Measurements from ENCODE around the gene CARD14. TPM values are rescaled to one million over a fixed set of nuclear protein-coding genes. Genes with fewer than 3 reads are reported as not detected.
"Not testable (repeated sequence)": the region's sequence is repeated elsewhere in the genome, so short reads cannot be mapped to it uniquely, and the experiment has no call there.

Gene CARD14
- total RNA-seq, 1 experiment from 2014 or later: 0.10 TPM

- no peak for DNase-seq
- H3K4me3 ChIP-seq: no peak overlapping the region
- H3K36me3 ChIP-seq: 0 out of 2 replicates have a peak, but pooled peaks cover 4% of the 10 kb centered on the region
- H3K27me3 ChIP-seq: no peaks in the 10 kb centered on the region
- H3K9me3 ChIP-seq: no peaks in the 10 kb centered on the region
Measured at GRCh38 chr17:80247561-80247960, 77.7 kb downstream of the CARD14 start.

DNA sequence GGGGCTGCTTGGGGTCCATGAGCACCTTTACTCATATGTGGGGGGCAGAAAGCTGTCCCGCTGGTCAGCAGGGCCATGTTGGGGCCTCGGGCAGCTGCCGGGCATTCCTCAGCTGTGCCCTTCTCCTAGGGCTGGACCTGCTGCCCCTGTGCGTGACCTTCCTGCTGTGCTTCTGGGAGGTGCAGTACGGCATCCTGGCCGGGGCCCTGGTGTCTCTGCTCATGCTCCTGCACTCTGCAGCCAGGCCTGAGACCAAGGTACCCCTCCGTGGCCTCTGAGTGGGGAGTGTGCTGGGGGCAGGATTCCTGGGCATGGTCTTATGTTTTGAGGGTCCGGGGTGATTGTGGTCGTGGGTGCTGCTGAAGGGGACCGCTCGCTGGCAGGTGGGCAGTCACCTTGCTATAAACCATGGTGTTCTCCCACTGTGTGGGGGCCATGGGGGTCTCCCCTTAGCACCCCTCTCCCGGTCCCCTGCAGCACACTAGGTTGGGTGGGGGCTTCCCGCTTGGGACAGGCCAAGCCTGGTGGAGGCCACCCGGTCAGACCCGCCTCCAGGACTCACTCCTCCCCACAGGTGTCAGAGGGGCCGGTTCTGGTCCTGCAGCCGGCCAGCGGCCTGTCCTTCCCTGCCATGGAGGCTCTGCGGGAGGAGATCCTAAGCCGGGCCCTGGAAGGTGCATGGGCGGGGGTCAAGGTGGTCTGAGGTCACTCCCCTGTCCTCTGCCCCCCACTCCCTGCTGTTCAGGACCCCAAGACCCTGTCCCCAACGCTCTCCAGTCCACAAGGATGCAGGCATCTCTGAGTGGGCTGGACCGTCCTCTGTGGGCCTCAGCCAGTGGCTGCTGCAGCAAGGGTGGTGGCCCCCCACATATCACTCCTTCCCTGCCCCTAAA is 78.4 kb downstream of the CARD14 start:
- Histone ChIP-seq H3K36me3 (peaks cover 6% of the 10 kb centered on the region; the same call in 1 of the 2 replicates), H3K9me3 (no peaks in the 10 kb centered on the region), H3K4me3 (no peak overlapping the region), H3K27me3 (no peaks in the 10 kb centered on the region)
- DNase-seq: no peak

GRCh38 chr17:80248894-80249710 is 79.3 kb downstream of the CARD14 start:
- Histone ChIP-seq H3K36me3 (peaks cover 8% of the 10 kb centered on the region; the same call in 1 of the 2 replicates), H3K4me3 (no peak overlapping the region), H3K27me3 (no peaks in the 10 kb centered on the region), H3K9me3 (no peaks in the 10 kb centered on the region)
- DNase-seq: no peak

DNA sequence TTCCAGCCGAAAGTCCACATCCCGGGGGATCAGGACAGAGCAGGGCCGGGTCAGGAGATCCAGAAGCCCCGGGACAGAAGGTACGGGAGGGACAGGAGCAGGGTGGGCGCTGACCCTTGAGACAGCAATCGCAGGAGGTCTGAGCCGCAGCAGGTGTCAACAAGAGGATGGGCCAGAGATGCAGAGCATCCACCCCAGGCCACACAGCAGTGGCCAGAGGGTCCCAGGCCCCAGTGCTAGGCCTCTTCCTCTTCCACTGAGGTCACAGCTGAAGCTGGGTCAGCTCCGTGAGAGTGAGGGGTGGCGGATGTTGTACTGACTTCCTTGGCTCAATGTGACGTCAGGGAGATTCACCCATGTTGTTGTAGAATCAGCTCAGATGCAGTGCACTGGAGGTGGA is 82.1 kb downstream of the CARD14 start:
- no peaks in the 10 kb centered on the region for H3K9me3 ChIP-seq
- no peaks in the 10 kb centered on the region for H3K27me3 ChIP-seq
- H3K4me3 ChIP-seq: no peak overlapping the region
- H3K36me3 ChIP-seq: peaks cover 5% of the 10 kb centered on the region; the same call in 1 of the 2 replicates
- no peak for DNase-seq

GRCh38 chr17:80252871-80253270 is 83.0 kb downstream of the CARD14 start:
- Histone ChIP-seq H3K27me3 (no peaks in the 10 kb centered on the region), H3K36me3 (peaks cover 5% of the 10 kb centered on the region; the same call in 1 of the 2 replicates), H3K4me3 (no peak overlapping the region), H3K9me3 (no peaks in the 10 kb centered on the region)
- no peak for DNase-seq

GRCh38 chr17:80253631-80254395 is 84.0 kb downstream of the CARD14 start:
- Histone ChIP-seq H3K27me3 (no peaks in the 10 kb centered on the region), H3K9me3 (no peaks in the 10 kb centered on the region), H3K36me3 (peaks cover 5% of the 10 kb centered on the region; the same call in 1 of the 2 replicates), H3K4me3 (no peak overlapping the region)
- no peak for DNase-seq

DNA sequence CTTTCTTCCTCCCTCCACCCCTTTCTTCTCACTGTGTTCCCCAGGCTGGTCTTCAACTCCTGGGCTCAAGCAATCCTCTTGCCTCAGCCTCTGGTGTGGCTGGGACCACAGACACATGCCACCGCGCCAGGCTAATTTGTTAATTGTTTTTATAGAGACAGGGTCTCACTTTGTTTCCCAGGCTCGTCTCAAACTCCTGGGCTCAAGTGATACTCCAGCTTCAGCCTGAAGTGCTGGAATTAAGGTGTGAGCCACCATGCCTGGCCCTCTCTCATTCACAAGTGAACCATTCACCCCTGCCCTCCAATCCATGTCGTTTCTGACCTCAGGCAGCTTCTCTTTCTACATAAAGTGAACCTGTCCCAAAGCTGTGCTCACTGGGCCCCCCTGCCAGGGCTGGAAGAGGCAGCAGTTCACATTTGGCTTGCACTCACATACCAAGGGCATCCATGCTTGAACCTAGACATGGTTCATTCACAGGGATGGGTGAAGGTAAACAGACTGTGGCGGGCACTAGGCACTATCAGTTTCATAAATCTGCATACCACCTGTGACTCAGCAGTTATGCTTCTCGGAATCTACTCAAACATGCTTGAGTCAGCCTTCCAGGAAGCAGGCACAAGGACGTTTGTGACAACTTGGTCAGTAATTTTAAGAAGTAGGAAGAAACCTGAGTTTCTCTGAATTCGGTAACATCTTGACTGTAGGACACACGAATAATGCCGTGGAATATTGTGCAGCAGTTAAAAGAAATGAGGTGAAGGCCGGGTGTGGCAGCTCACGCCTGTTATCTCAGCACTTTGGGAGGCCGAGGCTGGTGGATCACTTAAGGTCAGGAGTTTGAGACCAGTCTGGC is 84.8 kb downstream of the CARD14 start:
- Histone ChIP-seq H3K36me3 (peaks cover 5% of the 10 kb centered on the region; the same call in 1 of the 2 replicates), H3K9me3 (no peaks in the 10 kb centered on the region), H3K27me3 (no peaks in the 10 kb centered on the region), H3K4me3 (no peak overlapping the region)
- DNase-seq: peak; percentile 76

- Histone ChIP-seq H3K4me3 (no peak overlapping the region), H3K27me3 (no peaks in the 10 kb centered on the region), H3K36me3 (peaks cover 5% of the 10 kb centered on the region; the same call in 1 of the 2 replicates), H3K9me3 (no peaks in the 10 kb centered on the region)
- no peak for DNase-seq
Measured at GRCh38 chr17:80256034-80256350, 86.2 kb downstream of the CARD14 start.

- Histone ChIP-seq H3K27me3 (no peaks in the 10 kb centered on the region), H3K4me3 (no peak overlapping the region), H3K36me3 (peaks cover 5% of the 10 kb centered on the region), H3K9me3 (no peaks in the 10 kb centered on the region)
- DNase-seq: no peak
Measured at GRCh38 chr17:80257716-80258213, 87.9 kb downstream of the CARD14 start.

GRCh38 chr17:80258296-80258695 is 88.5 kb downstream of the CARD14 start:
- not testable (repeated sequence) for H3K36me3 ChIP-seq, H3K27me3 ChIP-seq, DNase-seq, H3K9me3 ChIP-seq, H3K4me3 ChIP-seq

Other genes with a start within 250 kb of the CARD14 start
- 15.0 and 23.6 TPM in 2 replicates for gene TBC1D16, start 134.2 kb upstream of the CARD14 start, total RNA-seq (2014; rRNA removed; shearing (Covaris generic); ENCODE audit: low replicate concordance)
- gene CCDC40, start 133.4 kb upstream of the CARD14 start, total RNA-seq (2014; rRNA removed; shearing (Covaris generic); ENCODE audit: low replicate concordance): 5.4 and 9.7 TPM in 2 replicates
- gene GAA, start 68.4 kb upstream of the CARD14 start, total RNA-seq (2014; rRNA removed; shearing (Covaris generic); ENCODE audit: low replicate concordance): 22.0 and 23.6 TPM in 2 replicates
- gene EIF4A3, start 22.9 kb upstream of the CARD14 start, total RNA-seq (2014; rRNA removed; shearing (Covaris generic); ENCODE audit: low replicate concordance): 215 and 235 TPM in 2 replicates
- 18.7 and 23.6 TPM in 2 replicates for gene SGSH, start 50.3 kb downstream of the CARD14 start, total RNA-seq (2014; rRNA removed; shearing (Covaris generic); ENCODE audit: low replicate concordance)
- 1.9 and 7.3 TPM in 2 replicates for gene SLC26A11, start 50.4 kb downstream of the CARD14 start, total RNA-seq (2014; rRNA removed; shearing (Covaris generic); ENCODE audit: low replicate concordance)
- gene RNF213, start 90.8 kb downstream of the CARD14 start, total RNA-seq (2014; rRNA removed; shearing (Covaris generic); ENCODE audit: low replicate concordance): 22.5 and 22.6 TPM in 2 replicates
- gene ENDOV, start 245.1 kb downstream of the CARD14 start, total RNA-seq (2014; rRNA removed; shearing (Covaris generic); ENCODE audit: low replicate concordance): 20.4 and 39.7 TPM in 2 replicates